Hepatocyte (in vitro differentiated cells): ENCODE results near the gene CHRDL1.

Source experiments
- CTCF ChIP-seq: fragments of 200-600 bp; sonication (generic); IDR thresholded peaks from 2 replicates; pipeline ENCODE4 v1.5.1; 2016; ENCODE audit warnings: antibody characterized with exemption, mild to moderate bottlenecking; ENCODE audit not compliant: poor library complexity
- EZH2 ChIP-seq: fragments of 200-600 bp; sonication (generic); IDR thresholded peaks from 2 replicates; pipeline ENCODE4 v1.6.1; 2016; ENCODE audit warnings: antibody characterized with exemption, mild to moderate bottlenecking, borderline replicate concordance
- EZH2phosphoT487 ChIP-seq: fragments of 200-600 bp; sonication (generic); IDR thresholded peaks from one replicate; pipeline ENCODE4 v1.6.1; 2018; ENCODE audit warnings: antibody characterized with exemption, mild to moderate bottlenecking, low read depth, moderate library complexity; ENCODE audit not compliant: unreplicated experiment, severe bottlenecking

GRCh38 chrX:110791071-110791470 lies 4.5 kb downstream of the CHRDL1 start:
- no peak for TF ChIP-seq EZH2
- TF ChIP-seq CTCF, result no peak
- no peak for TF ChIP-seq EZH2phosphoT487
